ENCODE measurements around the gene NDUFAF5.
A peak's percentile ranks its signal among the peaks of the same experiment; 100 is the strongest.

Gene NDUFAF5

DNA sequence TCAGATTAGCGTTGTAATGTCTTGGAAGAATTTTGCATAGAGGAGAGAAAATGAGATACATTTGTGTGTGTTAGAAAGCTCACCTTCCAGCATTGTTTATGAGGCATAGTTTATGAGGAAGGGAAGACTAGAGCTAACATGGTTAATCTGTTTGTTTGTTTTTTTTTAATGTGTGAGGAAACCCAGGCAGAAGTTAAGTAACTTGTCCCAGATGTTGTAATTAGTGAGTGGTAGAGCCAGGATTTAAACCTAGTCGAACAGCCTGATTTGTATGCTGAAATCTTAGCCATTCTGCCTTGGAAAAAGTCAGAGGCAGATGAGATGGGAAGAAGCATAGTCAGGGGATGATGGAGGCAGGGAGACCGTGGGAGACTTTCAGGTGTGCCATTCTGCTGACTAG is 29.1 kb downstream of the NDUFAF5 start:
- no peak for DNase-seq
- intact Hi-C loops (cut with DNase I) = no loop called here

DNA sequence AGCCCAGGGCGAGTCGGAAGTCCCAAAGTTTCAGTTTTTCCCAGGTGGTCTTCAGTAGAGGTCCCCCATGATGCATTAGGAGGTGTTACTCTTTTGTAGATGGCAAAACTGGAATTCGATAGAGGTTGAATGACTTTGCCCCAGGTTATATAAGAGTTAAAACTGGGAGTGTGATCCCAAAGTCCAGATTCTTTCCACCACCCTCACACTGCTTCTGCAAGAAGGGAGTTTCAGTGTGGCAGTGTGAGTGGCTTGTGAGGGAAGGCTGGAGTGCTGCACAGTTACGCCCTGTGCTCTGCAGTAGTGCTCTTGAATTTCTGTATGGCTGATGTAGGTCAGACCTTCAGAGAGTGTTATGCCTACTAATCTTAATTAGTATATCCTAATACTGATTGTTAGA is 29.8 kb downstream of the NDUFAF5 start:
- DNase-seq = no peak
- intact Hi-C loops (cut with DNase I) = no loop called here

DNA sequence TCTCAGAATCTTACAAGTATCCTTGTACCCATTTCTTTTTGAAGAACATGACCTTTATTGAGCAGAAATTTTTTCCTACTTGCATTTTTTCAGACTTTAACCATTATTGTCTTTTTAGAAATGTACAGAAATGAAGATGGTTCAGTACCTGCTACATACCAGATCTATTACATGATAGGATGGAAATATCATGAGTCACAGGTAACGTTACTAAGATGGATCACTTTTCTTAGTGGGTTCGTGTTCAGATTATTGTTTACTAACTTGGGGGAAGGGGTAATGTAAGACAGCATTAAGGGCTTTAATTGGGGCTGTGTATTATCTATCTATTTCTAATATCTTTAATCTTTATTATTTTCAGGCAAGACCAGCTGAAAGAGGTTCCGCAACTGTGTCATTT is 31.9 kb downstream of the NDUFAF5 start:
- no peak for DNase-seq
- intact Hi-C loops (cut with DNase I) = no loop called here

DNA sequence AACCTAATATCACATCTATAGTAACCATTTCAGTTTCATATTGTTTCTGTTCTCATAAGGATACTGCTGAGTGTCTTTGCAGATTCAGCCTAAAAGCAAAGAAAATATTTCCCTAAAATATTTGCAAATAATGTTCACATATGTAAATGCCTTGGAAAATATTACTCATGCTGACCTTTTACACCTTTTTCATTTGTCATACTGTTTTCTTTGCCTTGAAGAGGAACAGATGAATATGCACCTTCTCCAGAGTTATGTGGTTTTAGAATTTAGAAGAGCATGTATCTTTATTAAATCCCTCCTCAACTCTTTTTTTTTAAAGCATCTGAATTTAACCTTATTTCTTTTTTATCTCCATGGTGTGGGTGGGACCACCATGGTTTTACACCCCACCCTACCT is 32.5 kb downstream of the NDUFAF5 start:
- intact Hi-C loops (cut with DNase I) = no loop called here
- no peak for DNase-seq

DNA sequence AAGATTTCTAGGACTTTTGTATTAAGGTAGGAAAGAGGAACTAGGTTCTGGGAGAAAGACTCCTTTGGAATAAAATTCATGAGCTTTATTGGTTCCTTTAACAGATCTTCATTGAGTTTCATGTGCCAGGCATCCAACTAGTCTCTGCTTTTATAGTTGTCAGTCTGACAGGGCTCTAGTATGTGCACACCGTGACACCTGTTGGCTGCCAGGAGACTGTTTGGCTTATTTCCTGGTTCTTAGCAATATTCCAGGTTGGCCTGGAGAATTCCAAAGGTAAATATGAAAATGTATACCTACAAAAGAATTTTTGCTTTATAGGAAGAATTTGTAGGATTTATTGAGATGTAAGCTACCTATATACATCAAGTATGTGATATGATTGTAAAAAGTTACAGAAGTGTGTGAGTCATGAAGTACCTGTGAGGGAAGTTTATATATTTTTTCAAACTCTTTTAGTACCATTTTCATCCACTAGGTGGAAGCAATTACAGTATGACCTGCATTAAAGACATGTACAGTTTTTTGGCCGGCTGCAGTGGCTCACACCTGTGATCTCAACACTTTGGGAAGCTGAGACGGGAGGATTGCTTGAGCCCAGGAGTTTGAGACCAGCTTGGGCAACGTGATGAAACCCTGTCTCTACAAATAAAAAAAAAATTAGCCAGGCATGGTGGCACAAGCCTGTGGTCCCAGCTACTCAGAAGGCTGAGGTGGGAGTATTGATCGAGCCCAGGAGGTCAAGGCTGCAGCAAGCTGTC is 35.2 kb downstream of the NDUFAF5 start:
- intact Hi-C loops (cut with DNase I) = loop anchor here (5.0 kb wide), 1 partner anchor 232 kb away; no protein-coding TSS in a partner anchor
- peak in 1 of 42 donors; percentile 8 for DNase-seq

DNA sequence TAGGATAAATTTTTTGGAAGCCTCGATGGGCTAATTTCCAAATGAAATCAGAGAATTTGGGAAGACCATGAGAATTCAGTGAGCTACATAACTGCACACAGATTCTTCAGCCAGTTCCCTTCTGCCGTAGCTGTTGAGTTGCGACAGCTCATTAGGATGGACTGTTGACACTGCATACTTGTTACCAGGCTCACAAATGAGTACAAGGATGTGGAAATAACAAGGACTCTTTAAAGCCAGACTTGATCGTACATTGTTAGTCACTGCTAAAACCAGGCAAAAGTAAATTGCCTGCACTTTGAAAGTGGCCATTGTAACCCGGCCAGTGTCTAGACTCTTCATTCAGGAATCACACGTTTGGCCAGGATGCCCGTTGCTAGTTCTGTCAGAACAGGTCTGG is 37.0 kb downstream of the NDUFAF5 start:
- intact Hi-C loops (cut with DNase I) = loop anchor here (5.0 kb wide), 1 partner anchor 230 kb away; no protein-coding TSS in a partner anchor
- no peak for DNase-seq

DNA sequence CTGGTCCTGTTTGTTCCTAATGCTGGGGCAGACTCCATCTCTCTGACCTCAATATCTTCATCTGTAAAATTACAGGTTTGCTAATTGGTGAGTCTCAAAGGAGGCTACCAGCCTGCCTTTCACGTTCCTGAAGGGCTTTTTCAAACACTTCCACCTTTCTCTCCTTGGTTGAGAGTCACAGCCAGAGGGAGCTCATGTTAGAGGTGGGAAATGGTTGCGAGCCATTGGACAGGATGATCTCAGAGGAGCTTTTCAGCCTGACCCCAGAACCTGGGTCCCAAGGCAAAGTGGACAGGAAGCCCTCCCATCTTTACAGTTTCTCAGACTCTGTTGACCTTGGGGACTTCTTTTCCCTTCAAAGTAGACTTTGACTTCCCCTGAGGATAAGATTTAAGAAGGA is 37.6 kb downstream of the NDUFAF5 start:
- intact Hi-C loops (cut with DNase I) = loop anchor here (5.0 kb wide), 1 partner anchor 230 kb away; no protein-coding TSS in a partner anchor
- no peak for DNase-seq

DNA sequence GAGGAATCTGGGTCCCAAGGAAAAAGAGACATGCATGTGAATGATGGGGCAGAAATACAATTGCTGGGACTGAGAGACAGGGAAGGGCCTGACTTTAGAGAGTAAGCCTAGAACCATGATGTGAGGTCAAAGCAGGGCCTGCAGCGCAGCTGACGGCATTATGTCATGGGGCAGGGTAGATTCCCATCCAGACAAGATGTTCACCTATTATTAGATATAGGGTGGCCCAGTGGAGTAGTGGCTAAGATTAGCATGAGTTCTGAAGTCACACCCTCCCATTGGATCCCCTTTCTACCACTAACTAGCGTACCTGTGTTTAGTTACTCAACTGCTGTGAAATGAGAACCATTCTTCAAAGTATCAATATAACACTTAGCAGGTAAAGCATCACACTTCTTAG is 39.6 kb downstream of the NDUFAF5 start:
- intact Hi-C loops (cut with DNase I) = loop anchor here (5.0 kb wide), 1 partner anchor 228 kb away; no protein-coding TSS in a partner anchor
- DNase-seq = no peak

DNA sequence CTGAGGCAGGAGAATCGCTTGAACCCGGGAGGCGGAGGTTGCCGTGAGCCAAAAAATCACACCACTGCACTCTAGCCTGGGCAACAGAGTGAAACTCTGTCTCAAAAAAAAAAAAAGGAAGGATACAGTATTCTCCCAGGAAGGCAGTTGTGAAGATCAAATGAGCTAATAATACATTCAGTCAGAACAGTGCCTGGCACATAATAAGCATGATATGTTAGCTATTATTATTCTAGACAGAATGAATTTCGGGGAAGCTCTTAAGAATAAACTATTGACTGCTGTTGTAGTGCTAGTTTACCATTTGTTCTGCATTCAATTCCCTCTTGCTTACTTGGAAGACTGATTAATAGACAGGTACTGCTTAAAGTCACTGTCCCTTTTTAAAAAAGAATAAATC is 40.6 kb downstream of the NDUFAF5 start:
- intact Hi-C loops (cut with DNase I) = no loop called here
- no peak for DNase-seq

DNA sequence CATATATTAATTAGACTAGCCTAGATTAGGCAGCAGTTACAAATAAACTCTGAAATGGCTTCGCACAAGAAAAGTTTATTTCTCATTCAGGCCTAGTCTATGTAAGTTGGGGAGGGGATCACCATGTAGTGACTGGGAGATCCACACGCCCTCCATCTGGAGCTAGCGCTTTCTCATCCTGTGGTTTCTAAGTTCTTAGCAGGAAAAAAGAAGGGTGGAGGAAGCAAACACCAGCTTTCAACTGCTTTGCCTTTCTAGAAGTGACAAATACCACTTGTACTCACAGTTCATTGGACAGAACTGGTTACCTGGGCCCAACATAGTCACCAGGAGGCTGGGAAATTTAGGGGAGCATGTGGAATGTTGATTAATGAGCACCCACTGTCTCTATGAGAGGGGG is 46.6 kb downstream of the NDUFAF5 start:
- peak in 1 of 42 donors; percentile 14 for DNase-seq
- intact Hi-C loops (cut with DNase I) = no loop called here

DNA sequence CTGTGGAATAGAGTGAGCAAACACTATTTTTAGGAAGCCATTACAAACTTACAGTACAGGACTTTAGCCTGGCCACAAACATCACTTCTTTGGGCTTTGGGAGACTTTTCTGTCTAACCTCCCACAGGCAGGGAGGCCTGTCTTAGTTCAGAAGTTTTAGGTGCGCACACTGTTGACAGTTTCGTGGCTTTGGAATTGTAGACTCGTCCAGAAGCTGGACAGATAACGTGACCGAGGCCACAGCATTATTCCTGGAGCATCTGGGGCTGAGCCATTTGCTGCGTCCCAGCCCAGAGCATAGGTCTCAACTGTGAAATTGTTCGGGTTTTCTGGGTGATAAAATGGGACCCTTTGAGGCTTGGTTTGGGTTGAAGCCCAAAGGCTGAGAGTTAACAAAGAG is 53.8 kb downstream of the NDUFAF5 start:
- peak in 1 of 42 donors; percentile 32 for DNase-seq
- intact Hi-C loops (cut with DNase I) = no loop called here

DNA sequence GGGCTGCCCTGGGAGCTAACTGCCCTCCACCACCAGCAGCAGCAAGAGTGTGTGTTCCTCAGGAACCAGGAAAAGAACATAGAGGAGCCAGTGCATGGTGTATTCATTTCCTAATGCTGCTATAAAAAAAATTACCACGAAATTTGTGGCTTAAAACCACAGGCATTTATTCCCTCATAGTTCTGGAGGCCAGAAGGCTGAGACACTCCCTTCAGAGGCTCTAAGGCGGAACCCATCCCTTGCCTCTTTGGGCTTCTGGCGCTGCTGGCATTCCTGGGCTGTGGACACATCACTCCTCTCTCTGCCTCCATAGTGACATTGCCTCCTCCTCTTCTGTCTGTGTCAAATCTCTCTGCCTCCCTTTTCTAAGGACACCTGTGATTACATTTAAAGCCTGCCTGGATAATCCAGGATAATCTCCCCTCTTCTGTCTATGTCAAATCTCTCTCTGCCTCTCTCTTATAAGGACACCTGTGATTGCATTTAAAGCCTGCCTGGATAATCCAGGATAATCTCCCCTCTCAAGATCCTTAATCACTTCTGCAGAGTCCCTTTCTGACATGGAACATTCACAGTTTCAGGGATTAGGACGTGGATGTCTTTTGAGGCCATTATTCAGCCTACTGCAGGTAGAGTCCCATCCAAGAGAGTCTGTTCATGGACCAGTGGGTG is 54.7 kb downstream of the NDUFAF5 start:
- DNase-seq = peak in 1 of 42 donors; percentile 39
- intact Hi-C loops (cut with DNase I) = no loop called here

DNA sequence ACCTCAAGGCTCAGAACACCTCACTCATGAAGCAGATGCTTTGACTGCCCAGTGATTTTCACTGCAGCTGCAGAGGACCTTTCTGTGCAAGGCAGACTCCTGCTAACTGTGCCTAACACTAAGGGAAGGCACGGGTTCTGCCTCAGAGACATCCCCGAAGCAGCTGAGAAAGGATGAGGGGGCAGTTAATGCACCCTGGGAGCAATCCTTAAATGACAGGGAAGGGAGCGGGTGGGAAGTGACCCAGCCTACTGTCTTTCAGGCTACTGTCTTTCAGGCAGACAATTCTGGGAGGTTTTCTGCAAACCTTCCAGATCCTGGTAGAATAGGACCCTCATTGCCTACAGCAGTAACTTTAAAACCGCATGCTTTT is 55.3 kb downstream of the NDUFAF5 start:
- peak in 29 of 42 donors; percentile 18 to 84 (median 42) for DNase-seq
- intact Hi-C loops (cut with DNase I) = no loop called here

DNA sequence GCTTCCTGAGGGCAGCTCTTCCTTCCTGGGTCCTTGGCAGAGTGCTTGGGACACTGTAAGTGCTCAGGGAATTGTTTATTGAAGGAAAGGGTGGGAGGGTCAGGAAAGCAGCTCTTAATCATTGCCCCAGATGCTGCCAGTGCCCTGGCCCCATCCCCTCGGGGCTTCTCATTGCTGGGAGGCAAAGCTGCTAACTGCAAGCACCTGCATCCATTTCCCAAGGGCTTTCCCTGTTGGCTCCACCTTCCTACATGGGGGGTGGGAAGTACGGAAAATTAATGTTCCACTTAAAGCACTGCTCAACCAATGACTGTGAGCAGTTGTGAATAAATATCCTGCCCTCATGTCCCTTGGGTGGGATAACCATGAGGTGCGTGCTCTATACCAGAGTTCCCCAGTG is 56.4 kb downstream of the NDUFAF5 start:
- intact Hi-C loops (cut with DNase I) = no loop called here
- DNase-seq = peak in 11 of 42 donors; percentile 22 to 72 (median 46)

DNA sequence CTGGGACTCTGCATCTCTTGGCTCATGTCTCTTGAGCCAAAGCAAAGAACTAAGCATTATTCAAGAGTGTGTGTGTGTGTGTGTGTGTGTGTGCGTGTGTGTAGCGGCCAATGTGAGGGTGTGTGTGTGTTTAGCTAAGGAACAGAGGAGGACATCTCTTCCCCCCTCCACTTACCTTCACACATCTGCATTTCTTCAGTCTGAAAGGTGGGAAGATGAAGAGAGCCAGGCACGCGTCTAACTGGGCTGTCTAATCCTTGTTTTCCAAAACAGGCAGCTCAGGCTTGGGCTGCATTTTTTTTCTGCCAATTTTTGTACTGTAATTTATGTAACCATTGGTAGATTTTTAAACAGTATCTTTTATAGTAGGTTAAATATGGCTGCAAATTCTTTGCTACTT is 59.5 kb downstream of the NDUFAF5 start:
- peak in 1 of 42 donors; percentile 12 for DNase-seq
- intact Hi-C loops (cut with DNase I) = no loop called here

DNA sequence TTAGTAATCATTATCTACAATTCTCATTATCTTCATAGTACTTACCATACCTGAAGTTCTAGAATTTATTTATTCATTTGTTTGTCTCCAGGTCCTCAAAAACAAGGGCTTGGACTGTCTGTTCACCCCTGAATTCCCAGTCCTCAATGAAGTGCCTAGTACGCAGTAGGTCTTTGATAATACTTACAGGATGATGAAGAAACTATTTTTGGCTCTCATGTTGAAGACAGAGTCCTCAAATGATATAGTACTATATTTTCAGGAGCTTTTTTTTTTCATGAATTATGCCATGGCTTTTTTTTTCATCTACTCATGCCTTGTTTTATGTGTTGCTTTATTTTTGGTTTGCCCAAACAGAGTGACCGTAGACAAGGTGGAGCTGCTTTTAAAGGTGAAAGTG is 66.5 kb downstream of the NDUFAF5 start:
- DNase-seq = no peak
- intact Hi-C loops (cut with DNase I) = no loop called here

DNA sequence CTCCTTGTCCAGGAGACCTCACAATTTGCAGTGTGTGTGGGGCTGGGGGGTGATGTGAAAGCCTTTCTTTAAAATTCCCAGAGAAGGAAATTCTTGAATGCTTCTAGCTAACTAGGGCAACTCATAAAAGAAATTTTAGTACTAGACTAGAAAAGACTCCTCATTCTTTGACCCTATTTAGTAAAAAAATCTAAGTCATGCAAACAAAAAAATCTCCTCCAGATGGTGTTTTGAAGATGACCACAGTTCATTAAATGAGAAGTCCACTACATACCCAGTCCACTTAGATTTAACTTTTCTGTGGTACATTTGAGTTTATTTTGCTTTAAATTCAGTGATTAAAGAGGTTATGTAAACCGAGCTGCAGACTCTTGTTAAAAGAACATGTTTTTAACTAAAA is 67.5 kb downstream of the NDUFAF5 start:
- intact Hi-C loops (cut with DNase I) = no loop called here
- no peak for DNase-seq

DNA sequence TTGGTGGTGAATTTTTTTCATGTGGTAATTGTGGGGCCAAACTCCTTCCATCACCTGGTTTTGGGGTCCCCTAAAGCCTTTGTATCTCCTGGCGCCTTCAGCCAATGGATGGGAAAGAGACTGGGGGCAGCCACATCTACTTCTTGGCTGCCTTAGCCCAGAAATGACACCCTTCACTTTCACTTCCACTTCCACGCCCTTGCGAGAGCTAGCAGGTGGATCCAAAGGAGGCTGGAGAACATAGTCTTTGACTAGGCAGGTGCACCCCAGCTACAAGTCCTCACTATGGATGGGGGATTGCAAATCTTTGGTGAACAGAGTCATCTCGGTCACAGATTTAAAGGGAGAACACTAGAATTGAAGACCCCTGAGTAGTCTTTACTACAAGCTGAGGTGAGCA is 70.8 kb downstream of the NDUFAF5 start:
- DNase-seq = peak in 2 of 42 donors; percentile 26
- intact Hi-C loops (cut with DNase I) = no loop called here

DNA sequence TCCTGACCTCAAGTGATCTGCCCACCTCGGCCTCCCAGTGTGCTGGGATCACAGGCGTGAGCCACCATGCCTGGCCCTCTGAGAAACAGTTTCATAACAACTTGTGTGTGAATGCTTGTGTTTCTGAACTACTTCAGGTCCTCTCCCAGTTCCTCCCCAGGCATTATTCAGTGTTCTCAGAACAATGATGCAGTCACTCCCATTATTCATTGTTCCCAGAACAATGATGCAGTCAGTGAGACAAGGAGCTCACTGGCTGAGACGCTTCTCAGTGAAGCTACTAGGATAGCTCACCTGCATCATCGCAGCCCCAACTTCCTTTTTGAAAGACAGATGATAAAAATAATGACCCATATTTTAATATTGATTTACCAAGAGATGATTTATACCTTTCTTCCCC is 71.5 kb downstream of the NDUFAF5 start:
- intact Hi-C loops (cut with DNase I) = no loop called here
- DNase-seq = peak in 10 of 42 donors; percentile 13 to 76 (median 38)

DNA sequence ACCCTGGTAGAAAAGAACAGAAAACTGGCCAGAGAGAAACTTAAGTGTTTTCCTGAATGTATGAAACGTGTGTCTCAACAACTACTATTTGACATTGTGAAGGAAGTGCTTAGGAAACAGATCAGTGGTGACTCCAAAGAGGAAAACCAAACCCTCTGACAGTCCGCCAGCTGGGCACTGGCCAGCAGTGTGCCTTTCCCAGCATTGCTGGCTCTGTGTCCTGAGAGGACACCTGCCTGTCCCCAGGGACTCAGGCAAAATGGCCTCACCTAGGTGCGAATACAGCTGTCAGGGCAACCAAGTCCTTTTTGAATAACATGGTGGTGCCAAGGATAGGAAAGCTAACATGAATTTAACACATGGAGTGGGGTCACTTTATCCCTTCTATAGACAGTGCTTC is 72.5 kb downstream of the NDUFAF5 start:
- DNase-seq = peak in 6 of 42 donors; percentile 20 to 41 (median 29)

DNA sequence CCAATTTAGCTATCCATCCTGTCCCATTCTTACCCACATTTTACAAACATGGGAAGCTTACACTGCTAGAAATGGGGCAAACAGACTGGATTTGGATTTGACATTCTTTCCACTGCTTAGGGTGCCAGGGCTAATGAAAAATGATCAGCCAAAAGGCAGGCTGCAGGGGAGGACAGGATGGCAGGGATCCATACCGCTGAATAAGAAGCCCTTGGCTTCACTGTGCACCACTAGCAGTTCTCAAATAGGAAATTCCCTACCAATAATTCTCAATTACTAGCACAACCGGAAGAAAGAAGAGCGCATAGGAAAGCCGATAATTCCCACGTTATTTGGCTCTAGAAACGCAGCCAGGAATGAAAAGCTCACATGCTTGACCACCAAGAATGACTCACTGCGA is 73.1 kb downstream of the NDUFAF5 start:
- DNase-seq = peak in 1 of 42 donors; percentile 36
- intact Hi-C loops (cut with DNase I) = no loop called here

More for the DNA sequence above, 72.5 kb downstream of the NDUFAF5 start:
- intact Hi-C loops (cut with DNase I) = no loop called here
